WERI-Rb-1 (cell line): ENCODE data around the gene TRIM43B.
"Not testable (repeated sequence)": the region's sequence is repeated elsewhere in the genome, so short reads cannot be mapped to it uniquely, and the experiment has no call there.

ENCODE experiments used
- DNase-seq: peaks from one replicate; pipeline ENCODE4 v3.0.0-alpha.2; 2020
- H3K27ac ChIP-seq: fragments of 250-450 bp; sonication (Bioruptor Pico); 2 replicates; pipeline ENCODE4 v1.5.1; 2020; ENCODE audit warnings: mild to moderate bottlenecking, moderate library complexity
- H3K27me3 ChIP-seq: fragments of 250-450 bp; sonication (Bioruptor Pico); 2 replicates; pipeline ENCODE4 v1.5.1; 2021; ENCODE audit warnings: mild to moderate bottlenecking, low read depth, moderate library complexity; ENCODE audit not compliant: insufficient read depth, severe bottlenecking
- H3K36me3 ChIP-seq: fragments of 250-450 bp; sonication (Bioruptor Pico); 2 replicates; pipeline ENCODE4 v1.5.1; 2020; ENCODE audit warnings: mild to moderate bottlenecking, moderate library complexity
- H3K4me3 ChIP-seq: 2 replicates; pipeline ENCODE4 v1.5.1; 2011; ENCODE audit warnings: low read depth, mild to moderate bottlenecking, control low read depth, low read length
- H3K9me3 ChIP-seq: fragments of 250-450 bp; sonication (Bioruptor Pico); 2 replicates; pipeline ENCODE4 v1.5.1; 2021; ENCODE audit warnings: mild to moderate bottlenecking, moderate library complexity; ENCODE audit not compliant: severe bottlenecking
- TF ChIP-seq, protein P1 (sequence below): IDR thresholded peaks from 2 replicates; pipeline ENCODE4 v1.5.1; 2011; ENCODE audit warnings: low read depth, mild to moderate bottlenecking, control low read depth, inconsistent platforms, low read length

TRIM43B gene

GRCh38 chr2:95484654-95485053, at the start of gene TRIM43B:
TRIM43B (minus strand) TSS chr2:95484754; CDS start chr2:95482714, 2,040 bp downstream.
- not testable (repeated sequence) for H3K4me3 ChIP-seq, H3K9me3 ChIP-seq, DNase-seq, H3K36me3 ChIP-seq, H3K27me3 ChIP-seq, H3K27ac ChIP-seq

GRCh38 chr2:95531254-95531771, 46.8 kb upstream of the TRIM43B start:
- no peak for DNase-seq
- Histone ChIP-seq H3K27me3 (no peaks in the 10 kb centered on the region), H3K9me3 (no peaks in the 10 kb centered on the region), H3K27ac (no peak overlapping the region), H3K36me3 (no peaks in the 10 kb centered on the region), H3K4me3 (no peak overlapping the region)
- TF ChIP-seq, protein P1, sequence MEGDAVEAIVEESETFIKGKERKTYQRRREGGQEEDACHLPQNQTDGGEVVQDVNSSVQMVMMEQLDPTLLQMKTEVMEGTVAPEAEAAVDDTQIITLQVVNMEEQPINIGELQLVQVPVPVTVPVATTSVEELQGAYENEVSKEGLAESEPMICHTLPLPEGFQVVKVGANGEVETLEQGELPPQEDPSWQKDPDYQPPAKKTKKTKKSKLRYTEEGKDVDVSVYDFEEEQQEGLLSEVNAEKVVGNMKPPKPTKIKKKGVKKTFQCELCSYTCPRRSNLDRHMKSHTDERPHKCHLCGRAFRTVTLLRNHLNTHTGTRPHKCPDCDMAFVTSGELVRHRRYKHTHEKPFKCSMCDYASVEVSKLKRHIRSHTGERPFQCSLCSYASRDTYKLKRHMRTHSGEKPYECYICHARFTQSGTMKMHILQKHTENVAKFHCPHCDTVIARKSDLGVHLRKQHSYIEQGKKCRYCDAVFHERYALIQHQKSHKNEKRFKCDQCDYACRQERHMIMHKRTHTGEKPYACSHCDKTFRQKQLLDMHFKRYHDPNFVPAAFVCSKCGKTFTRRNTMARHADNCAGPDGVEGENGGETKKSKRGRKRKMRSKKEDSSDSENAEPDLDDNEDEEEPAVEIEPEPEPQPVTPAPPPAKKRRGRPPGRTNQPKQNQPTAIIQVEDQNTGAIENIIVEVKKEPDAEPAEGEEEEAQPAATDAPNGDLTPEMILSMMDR = no peak

DNA sequence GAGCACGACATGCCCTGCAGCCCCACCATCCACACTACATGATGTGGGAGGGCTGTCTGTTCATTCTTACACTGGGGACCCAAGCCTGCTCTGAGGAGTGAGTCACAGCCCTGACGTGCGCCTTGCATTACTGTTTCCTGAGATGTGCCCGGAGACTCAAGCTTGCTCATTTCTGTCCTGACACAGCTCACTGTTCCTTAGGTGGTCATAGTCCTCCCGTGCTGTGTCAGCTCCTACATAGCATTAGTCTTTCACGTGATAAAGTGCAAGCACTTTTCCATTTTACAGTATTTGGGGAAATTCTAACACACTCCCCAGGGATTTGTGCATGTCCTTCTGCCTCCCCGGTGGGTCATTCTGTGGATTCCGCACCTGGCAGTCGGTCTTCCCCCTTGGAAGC, 46.2 kb upstream of the TRIM43B start:
- Histone ChIP-seq H3K36me3 (no peaks in the 10 kb centered on the region), H3K27me3 (no peaks in the 10 kb centered on the region), H3K9me3 (no peaks in the 10 kb centered on the region), H3K4me3 (no peak overlapping the region), H3K27ac (no peak overlapping the region)
- TF ChIP-seq, protein P1 = no peak
- DNase-seq = no peak

DNA sequence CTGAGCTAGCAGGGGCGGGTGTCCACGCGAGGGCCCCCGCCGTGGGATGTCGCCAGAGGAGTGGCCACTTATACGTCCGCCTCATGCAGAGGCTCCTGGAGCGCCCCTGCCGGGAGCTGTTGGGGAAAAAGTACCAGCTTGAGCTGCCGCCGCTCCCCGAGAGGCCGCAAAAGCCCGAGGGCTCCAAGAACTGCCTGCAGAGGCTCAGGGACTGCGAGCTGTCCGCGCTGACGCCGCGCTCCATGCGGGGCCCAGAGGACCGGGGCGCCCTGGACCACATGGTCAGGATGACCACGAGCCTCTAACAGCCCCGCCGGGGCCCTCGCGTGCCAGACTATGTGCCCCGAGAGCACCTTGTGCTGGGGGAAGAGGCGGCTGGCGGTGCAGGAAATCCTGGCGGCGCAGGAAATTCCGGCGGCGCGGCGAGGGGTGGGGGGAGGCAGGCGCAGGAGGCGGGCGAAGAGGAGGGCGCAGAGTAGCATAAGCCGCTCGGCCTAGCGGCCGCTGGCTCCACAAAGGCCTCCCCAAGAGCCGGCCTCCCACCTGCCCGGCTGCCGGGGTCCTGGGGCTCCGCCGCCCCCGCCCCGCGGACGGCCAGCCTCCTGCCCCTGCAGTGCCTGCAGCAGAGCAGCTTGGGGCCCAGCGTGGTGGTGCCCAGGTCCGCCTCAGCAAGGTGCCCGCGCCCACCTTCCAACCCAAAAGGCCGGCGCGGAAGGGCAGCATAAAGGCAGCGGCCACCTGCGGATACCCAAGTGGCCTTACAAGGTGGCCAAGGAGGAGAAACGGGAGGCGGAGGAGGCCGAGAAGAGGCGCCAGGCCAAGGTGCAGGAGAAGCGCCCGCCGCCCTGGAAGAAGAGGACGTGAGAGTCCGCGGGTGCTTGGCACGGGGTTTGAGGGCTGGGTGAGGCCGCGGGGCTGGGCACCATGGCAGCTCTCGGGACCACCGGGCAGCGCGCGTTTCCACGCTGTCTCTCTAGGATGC, 42.1 kb upstream of the TRIM43B start:
- no peaks in the 10 kb centered on the region for H3K36me3 ChIP-seq
- TF ChIP-seq, protein P1 = no peak
- no peaks in the 10 kb centered on the region for H3K27me3 ChIP-seq
- no peak overlapping the region for H3K27ac ChIP-seq
- H3K4me3 ChIP-seq = no peak overlapping the region
- H3K9me3 ChIP-seq = no peaks in the 10 kb centered on the region
- no peak for DNase-seq

DNA sequence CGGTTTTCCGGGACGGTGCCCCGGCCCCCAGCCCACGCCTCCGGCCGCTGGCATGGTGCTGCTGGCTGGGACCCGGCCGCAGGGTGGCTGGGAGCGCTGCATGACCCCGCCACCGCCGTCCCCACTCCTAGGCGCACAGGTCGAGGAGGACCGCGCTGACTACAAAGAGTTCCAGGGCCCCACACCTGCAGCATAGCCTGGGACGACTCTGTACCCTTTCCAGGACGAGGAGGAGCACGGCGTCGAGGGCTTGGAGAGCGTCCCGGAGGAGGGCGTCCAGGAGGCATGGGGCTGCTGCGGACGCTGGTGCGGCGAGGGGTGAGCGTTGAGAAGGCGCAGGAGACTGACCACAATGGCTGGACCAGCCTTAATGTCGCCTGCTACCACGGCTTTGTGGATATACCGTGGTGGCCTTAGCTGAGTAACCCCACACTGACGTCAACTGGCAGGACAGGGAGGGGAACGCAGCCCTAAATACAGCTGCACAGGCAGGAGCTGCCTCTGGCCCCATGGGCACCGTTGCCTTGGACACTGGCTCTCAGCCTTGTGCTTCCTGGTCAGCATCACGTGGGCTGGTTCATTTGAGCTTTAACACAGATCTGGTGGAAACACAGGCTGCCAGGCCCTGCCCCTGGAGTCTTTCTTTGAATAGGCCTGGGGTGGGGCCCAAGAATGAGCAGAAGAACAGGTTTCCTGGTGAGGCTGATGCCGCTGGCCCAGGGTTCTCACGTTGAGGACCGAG, 40.9 kb upstream of the TRIM43B start:
- no peak overlapping the region for H3K27ac ChIP-seq
- no peaks in the 10 kb centered on the region for H3K36me3 ChIP-seq
- H3K9me3 ChIP-seq = no peaks in the 10 kb centered on the region
- DNase-seq = no peak
- H3K27me3 ChIP-seq = no peaks in the 10 kb centered on the region
- no peak overlapping the region for H3K4me3 ChIP-seq
- TF ChIP-seq, protein P1 = no peak

DNA sequence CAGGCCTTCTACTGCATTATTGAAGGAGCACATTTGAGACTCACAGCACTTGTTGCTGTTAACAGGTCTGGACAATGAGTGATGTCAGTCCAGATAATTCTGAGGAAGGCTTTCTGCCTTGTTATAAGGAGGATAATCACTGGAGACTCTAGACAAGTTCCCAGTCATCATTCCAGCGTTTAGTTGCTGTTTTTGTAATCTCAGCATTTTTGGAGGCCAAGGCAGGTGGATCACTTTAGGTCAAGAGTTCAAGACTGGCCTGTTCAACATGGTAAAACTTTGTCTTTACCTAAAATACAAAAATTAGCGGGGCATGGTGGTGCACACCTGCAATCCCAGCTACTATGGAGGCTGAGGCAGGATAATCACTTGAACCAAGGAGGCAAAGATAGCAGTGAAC, 39.6 kb upstream of the TRIM43B start:
- Histone ChIP-seq H3K4me3 (no peak overlapping the region), H3K36me3 (no peaks in the 10 kb centered on the region), H3K27me3 (no peaks in the 10 kb centered on the region), H3K9me3 (no peaks in the 10 kb centered on the region), H3K27ac (no peak overlapping the region)
- no peak for DNase-seq
- TF ChIP-seq, protein P1 = no peak
